ENCODE measurements around the gene SLC26A11. TPM values are rescaled to one million over a fixed set of nuclear protein-coding genes. Genes with fewer than 3 reads are reported as not detected.

SLC26A11 gene
- total RNA-seq, 1 experiment from 2014 or later, result 26.5 TPM

GRCh38 chr17:80216473-80217456, 3.5 kb upstream of the SLC26A11 start:
- TF ChIP-seq CTCF (conservative IDR thresholded peaks at IDR 0.05), result no peak
- H3K9me3 ChIP-seq (ENCODE audit: control insufficient read depth, low read depth, low read length), result no peaks in the 10 kb centered on the region
- H2BK5ac ChIP-seq (ENCODE audit: insufficient read length, low read length), result no peak overlapping the region
- H2BK12ac ChIP-seq (ENCODE audit: insufficient read length, low read depth, low read length), result no peak overlapping the region
- H4K5ac ChIP-seq (ENCODE audit: insufficient read length, low read depth, low read length), result no peak overlapping the region
- H4K20me1 ChIP-seq (ENCODE audit: control insufficient read depth, insufficient read depth, insufficient read length), result no peaks in the 10 kb centered on the region
- H3K27ac Mint-ChIP-seq, result peak overlapping the region in 1 of 3 experiments; percentile 28; a peak in 1 of 7 replicates
- no peak overlapping the region for H4K91ac ChIP-seq (ENCODE audit: insufficient read length, low read depth, low read length)
- no peak overlapping the region for H2BK15ac ChIP-seq (ENCODE audit: low read depth, low read length)
- no peak overlapping the region for H2BK20ac ChIP-seq (ENCODE audit: low read depth, low read length, poor library complexity, severe bottlenecking)
- no peak overlapping the region for H3K4me2 ChIP-seq (ENCODE audit: insufficient read depth, insufficient read length, low read length)
- H2AK5ac ChIP-seq (ENCODE audit: insufficient read length, low read length), result no peak overlapping the region
- H3K4me1 ChIP-seq (ENCODE audit: insufficient read depth, low read length), result no peaks in the 10 kb centered on the region
- H3K79me1 ChIP-seq (ENCODE audit: insufficient read depth, low read depth, low read length, poor library complexity, severe bottlenecking), result no peaks in the 10 kb centered on the region
- no peak overlapping the region for H2BK120ac ChIP-seq (ENCODE audit: low read depth, low read length, poor library complexity, severe bottlenecking)
- no peak for DNase-seq
- H3K9ac ChIP-seq (ENCODE audit: extremely low read depth, insufficient read length, low read length), result no peak overlapping the region
- no peak overlapping the region for H2AFZ ChIP-seq (ENCODE audit: low read length)
- WGBS (ENCODE audit: extremely low coverage, insufficient read length, low lambda C conversion rate), result no CpG with 5 or more reads among the region's 40 CpGs
- H3K27me3 Mint-ChIP-seq (ENCODE audit: low read depth), result no peaks in the 10 kb centered on the region; the same call in 1 of the 2 replicates
- no peaks in the 10 kb centered on the region for H3K9me3 Mint-ChIP-seq
- H3K27me3 ChIP-seq (ENCODE audit: insufficient read depth, low read length), result no peaks in the 10 kb centered on the region
- no peak overlapping the region for H3K23ac ChIP-seq (ENCODE audit: insufficient read length, low read depth, low read length)
- peaks cover 7 to 11% of the 10 kb centered on the region in 2 experiments for H3K4me1 Mint-ChIP-seq
- H3K36me3 Mint-ChIP-seq (ENCODE audit: insufficient read depth in 1 of 3, low read depth in 3 of 3), result peaks cover 6 to 25% (median 21%) of the 10 kb centered on the region in 3 experiments; a peak in 5 of 7 replicates
- no peak overlapping the region for H4K8ac ChIP-seq (replicated peaks; ENCODE audit: insufficient read length, low read depth, low read length)
- peaks cover 5% of the 10 kb centered on the region for H3K23me2 ChIP-seq (ENCODE audit: insufficient read length, low read depth, low read length, poor library complexity, severe bottlenecking)
- no peak overlapping the region for H3K14ac ChIP-seq (ENCODE audit: insufficient read depth, low read length)
- H3K27ac ChIP-seq (ENCODE audit: insufficient read length, low read depth, low read length), result no peak overlapping the region
- H3K79me2 ChIP-seq (ENCODE audit: insufficient read depth, low read length), result no peaks in the 10 kb centered on the region
- H3K4me3 Mint-ChIP-seq, result no peak overlapping the region
- no peak overlapping the region for H3T11ph ChIP-seq (ENCODE audit: low read length)
- H3K18ac ChIP-seq (ENCODE audit: insufficient read length, low read depth, low read length), result no peak overlapping the region
- no peak overlapping the region for H3K4ac ChIP-seq (ENCODE audit: low read depth, low read length)
- H3K56ac ChIP-seq (ENCODE audit: insufficient read length, low read depth, low read length), result no peak overlapping the region
